ENCODE results near the gene CLIC4. TPM values are rescaled to one million over a fixed set of nuclear protein-coding genes. Genes with fewer than 3 reads are reported as not detected.
"Not testable (repeated sequence)": the region's sequence is repeated elsewhere in the genome, so short reads cannot be mapped to it uniquely, and the experiment has no call there.

The CLIC4 gene
- total RNA-seq, 4 donors from 2014 or later, result 294 to 434 (median 374) TPM

- no peak overlapping the region for H3K4me3 ChIP-seq
- no peaks in the 10 kb centered on the region for H3K9me3 ChIP-seq
- H3K27ac ChIP-seq, result peak overlapping the region in 1 of 2 donors; percentile 3
- intact Hi-C loops (cut with DNase I; ENCODE audit: low total_unique reads), result no loop called here
- no peaks in the 10 kb centered on the region for H3K36me3 ChIP-seq
- H3K4me1 ChIP-seq, result no peaks in the 10 kb centered on the region
- TF ChIP-seq POLR2A (IDR thresholded peaks at IDR 0.05) (no peak), CTCF (IDR thresholded peaks at IDR 0.05) (no peak)
- H3K27me3 ChIP-seq, result no peaks in the 10 kb centered on the region
- DNase-seq, result no peak
Observed at GRCh38 chr1:24782689-24783088, 37.4 kb downstream of the CLIC4 start.

- no peak for TF ChIP-seq CTCF (IDR thresholded peaks at IDR 0.05)
- no peak for TF ChIP-seq POLR2A (IDR thresholded peaks at IDR 0.05)
- Histone ChIP-seq H3K9me3 (no peaks in the 10 kb centered on the region), H3K4me3 (no peak overlapping the region), H3K27me3 (no peaks in the 10 kb centered on the region), H3K27ac (peak overlapping the region in 1 of 2 donors; percentile 47), H3K4me1 (no peaks in the 10 kb centered on the region), H3K36me3 (no peaks in the 10 kb centered on the region)
- intact Hi-C loops (cut with DNase I; ENCODE audit: low total_unique reads), result no loop called here
- DNase-seq, result no peak
Observed at GRCh38 chr1:24783713-24784112, 38.5 kb downstream of the CLIC4 start.

GRCh38 chr1:24786191-24786590 lies 40.9 kb downstream of the CLIC4 start:
- TF ChIP-seq POLR2A (IDR thresholded peaks at IDR 0.05) (no peak), CTCF (IDR thresholded peaks at IDR 0.05) (no peak)
- peak overlapping the region; percentile 21 to 47 for H3K27ac ChIP-seq
- H3K9me3 ChIP-seq, result no peaks in the 10 kb centered on the region
- H3K4me3 ChIP-seq, result no peak overlapping the region
- no peaks in the 10 kb centered on the region for H3K27me3 ChIP-seq
- no peaks in the 10 kb centered on the region for H3K36me3 ChIP-seq
- no peaks in the 10 kb centered on the region for H3K4me1 ChIP-seq
- intact Hi-C loops (cut with DNase I; ENCODE audit: low total_unique reads), result no loop called here
- no peak for DNase-seq

GRCh38 chr1:24790490-24790889 lies 45.2 kb downstream of the CLIC4 start:
- Histone ChIP-seq H3K27me3 (no peaks in the 10 kb centered on the region), H3K36me3 (no peaks in the 10 kb centered on the region), H3K27ac (peak overlapping the region in 1 of 2 donors; percentile 24), H3K9me3 (no peaks in the 10 kb centered on the region), H3K4me3 (no peak overlapping the region), H3K4me1 (peaks cover 0 to 9% of the 10 kb centered on the region in 2 donors)
- no peak for DNase-seq
- intact Hi-C loops (cut with DNase I; ENCODE audit: low total_unique reads), result no loop called here
- TF ChIP-seq POLR2A (IDR thresholded peaks at IDR 0.05) (no peak), CTCF (IDR thresholded peaks at IDR 0.05) (no peak)

GRCh38 chr1:24793447-24794129 lies 48.3 kb downstream of the CLIC4 start:
- Histone ChIP-seq H3K27me3 (no peaks in the 10 kb centered on the region), H3K4me3 (no peak overlapping the region), H3K9me3 (no peaks in the 10 kb centered on the region), H3K36me3 (no peaks in the 10 kb centered on the region), H3K27ac (peak overlapping the region; percentile 68 to 90), H3K4me1 (peaks cover 0 to 9% of the 10 kb centered on the region in 2 donors)
- TF ChIP-seq CTCF (IDR thresholded peaks at IDR 0.05) (no peak), POLR2A (IDR thresholded peaks at IDR 0.05) (peak in 1 of 2 donors; percentile 57)
- intact Hi-C loops (cut with DNase I; ENCODE audit: low total_unique reads), result no loop called here
- no peak for DNase-seq

- H3K4me1 ChIP-seq; DNase-seq; H3K9me3 ChIP-seq; H3K4me3 ChIP-seq; intact Hi-C loops (cut with DNase I; ENCODE audit: low total_unique reads); H3K36me3 ChIP-seq; H3K27me3 ChIP-seq: not testable (repeated sequence)
- peak overlapping the region; percentile 68 to 90 for H3K27ac ChIP-seq
Observed at GRCh38 chr1:24794130-24794502, 48.9 kb downstream of the CLIC4 start.
